Brain microvascular endothelial cell (primary cell): ENCODE measurements around the gene SPACDR.
"Not testable (repeated sequence)": the region's sequence is repeated elsewhere in the genome, so short reads cannot be mapped to it uniquely, and the experiment has no call there.

ENCODE experiments used
- DNase-seq: peaks from one replicate; pipeline ENCODE4 v3.0.0-alpha.2; 2020
- H3K27ac ChIP-seq: fragments of 250-450 bp; sonication (Bioruptor Pico); 2 replicates; pipeline ENCODE4 v1.5.1; 2020; ENCODE audit warnings: mild to moderate bottlenecking, moderate library complexity
- H3K27me3 ChIP-seq: fragments of 250-450 bp; sonication (Bioruptor Pico); replicated peaks from 2 replicates; pipeline ENCODE4 v1.5.1; 2020; ENCODE audit warnings: mild to moderate bottlenecking
- H3K36me3 ChIP-seq: fragments of 250-450 bp; sonication (Bioruptor Pico); replicated peaks from 2 replicates; pipeline ENCODE4 v1.5.1; 2020; ENCODE audit warnings: mild to moderate bottlenecking
- H3K4me3 ChIP-seq: 2 replicates; pipeline ENCODE4 v1.5.1; 2011; ENCODE audit warnings: low read depth, mild to moderate bottlenecking, control low read depth, low read length, moderate library complexity
- in situ Hi-C: cut with HindIII; loops from 2 replicates; pipeline ENCODE4 v1.10.0; 2017; ENCODE audit warnings: low sequenced_read_pairs, low pct_ligation_motif_present
- TF ChIP-seq, protein P1 (sequence below): IDR thresholded peaks from 2 replicates; pipeline ENCODE4 v1.5.1; 2011; ENCODE audit warnings: low read depth, mild to moderate bottlenecking, moderate library complexity, low read length, control low read depth, inconsistent platforms; ENCODE audit errors: missing control alignments

Gene SPACDR

DNA sequence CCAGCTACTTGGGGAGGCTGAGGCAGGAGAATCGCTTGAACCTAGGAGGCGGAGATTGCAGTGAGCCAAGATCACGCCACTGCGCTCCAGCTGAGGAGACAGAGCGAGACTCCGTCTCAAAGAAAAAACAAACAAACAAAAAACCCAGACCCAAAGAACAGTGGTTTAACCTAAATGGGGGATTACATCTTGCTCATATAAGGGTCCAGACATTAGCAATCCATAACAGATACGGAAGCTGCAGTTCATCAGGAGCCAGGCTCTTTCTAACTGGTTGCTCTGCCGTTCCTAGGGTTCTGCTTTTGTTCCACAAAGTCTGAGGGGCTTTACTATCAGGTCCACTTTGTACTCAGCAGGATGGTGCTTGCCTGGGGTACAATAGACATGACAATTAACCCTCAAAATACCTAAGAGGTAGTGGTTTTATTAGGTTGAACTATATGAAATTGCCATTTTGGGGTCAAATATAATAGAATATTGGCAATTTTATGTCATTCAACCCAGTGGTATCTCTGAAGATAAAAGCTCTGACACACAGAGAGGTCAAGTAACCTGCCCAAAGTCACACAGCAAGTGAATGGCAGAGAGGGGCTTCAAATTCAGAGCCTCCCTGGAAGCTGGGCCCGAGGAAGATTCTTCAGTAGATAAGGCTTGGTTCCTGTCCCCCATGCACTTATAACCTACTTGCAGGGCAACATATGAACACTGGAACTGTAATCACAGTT lies 41.0 kb upstream of the SPACDR start:
- Histone ChIP-seq H3K36me3 (no peaks in the 10 kb centered on the region), H3K27ac (no peak overlapping the region), H3K4me3 (no peak overlapping the region), H3K27me3 (no peaks in the 10 kb centered on the region)
- in situ Hi-C loops, result no loop called here
- DNase-seq, result no peak
- TF ChIP-seq, protein P1, sequence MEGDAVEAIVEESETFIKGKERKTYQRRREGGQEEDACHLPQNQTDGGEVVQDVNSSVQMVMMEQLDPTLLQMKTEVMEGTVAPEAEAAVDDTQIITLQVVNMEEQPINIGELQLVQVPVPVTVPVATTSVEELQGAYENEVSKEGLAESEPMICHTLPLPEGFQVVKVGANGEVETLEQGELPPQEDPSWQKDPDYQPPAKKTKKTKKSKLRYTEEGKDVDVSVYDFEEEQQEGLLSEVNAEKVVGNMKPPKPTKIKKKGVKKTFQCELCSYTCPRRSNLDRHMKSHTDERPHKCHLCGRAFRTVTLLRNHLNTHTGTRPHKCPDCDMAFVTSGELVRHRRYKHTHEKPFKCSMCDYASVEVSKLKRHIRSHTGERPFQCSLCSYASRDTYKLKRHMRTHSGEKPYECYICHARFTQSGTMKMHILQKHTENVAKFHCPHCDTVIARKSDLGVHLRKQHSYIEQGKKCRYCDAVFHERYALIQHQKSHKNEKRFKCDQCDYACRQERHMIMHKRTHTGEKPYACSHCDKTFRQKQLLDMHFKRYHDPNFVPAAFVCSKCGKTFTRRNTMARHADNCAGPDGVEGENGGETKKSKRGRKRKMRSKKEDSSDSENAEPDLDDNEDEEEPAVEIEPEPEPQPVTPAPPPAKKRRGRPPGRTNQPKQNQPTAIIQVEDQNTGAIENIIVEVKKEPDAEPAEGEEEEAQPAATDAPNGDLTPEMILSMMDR, result no peak

DNA sequence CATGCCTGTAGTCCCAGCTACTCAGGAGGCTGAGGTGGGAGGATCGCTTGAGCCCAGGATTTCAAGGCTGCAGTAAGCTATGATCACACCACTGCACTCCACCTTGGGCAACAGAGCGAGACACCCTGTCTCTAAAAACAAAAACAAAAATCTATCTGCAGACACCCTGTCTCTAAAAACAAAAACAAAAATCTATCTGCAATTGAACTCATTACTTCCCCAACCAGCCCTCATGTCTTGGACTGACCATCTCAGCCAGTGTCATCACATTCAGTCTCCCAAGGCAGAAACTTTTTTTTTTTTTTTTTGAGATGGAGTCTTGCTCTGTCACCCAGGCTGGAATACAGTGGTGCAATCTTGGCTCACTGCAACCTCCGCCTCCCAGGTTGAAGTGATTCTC lies 40.0 kb upstream of the SPACDR start:
- in situ Hi-C loops, H3K27ac ChIP-seq, H3K36me3 ChIP-seq, H3K27me3 ChIP-seq, DNase-seq, H3K4me3 ChIP-seq: not testable (repeated sequence)

DNA sequence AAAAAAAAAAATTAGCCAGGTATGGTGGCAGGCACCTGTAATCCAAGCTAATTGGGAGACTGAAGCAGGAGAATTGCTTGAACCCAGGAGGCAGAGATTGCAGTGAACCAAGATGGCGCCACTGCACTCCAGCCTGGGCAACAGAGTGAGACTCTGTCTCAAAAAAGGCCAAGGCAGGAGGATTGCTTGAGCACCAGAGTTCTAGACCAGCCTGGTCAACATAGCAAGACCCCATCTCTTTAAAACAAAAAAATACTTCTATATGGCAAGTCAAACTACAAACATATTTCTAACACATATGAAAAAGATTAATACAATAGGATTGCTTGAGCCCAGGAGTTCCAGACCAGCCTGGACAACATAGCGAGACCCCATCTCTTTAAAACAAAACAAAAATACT lies 36.7 kb upstream of the SPACDR start:
- in situ Hi-C loops, H3K27me3 ChIP-seq, H3K4me3 ChIP-seq, H3K27ac ChIP-seq, DNase-seq, H3K36me3 ChIP-seq: not testable (repeated sequence)

DNA sequence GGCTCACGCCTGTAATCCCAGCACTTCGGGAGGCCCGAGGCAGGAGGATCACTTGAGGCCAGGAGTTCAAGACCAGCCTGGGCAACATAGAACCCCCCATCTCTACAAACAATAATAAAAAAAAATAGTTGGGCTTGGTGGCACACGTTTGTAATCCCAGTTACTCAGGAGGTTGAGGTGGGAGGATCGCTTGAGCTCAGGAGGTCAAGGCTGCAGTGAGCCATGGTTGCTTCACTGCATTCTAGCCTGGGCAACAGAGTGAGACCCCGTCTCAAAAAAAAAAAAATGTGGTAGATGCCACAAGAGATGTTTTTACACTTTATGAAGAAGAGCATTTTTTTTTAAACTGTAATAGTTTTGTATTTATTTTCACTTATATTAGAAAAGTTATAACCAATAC lies 32.4 kb upstream of the SPACDR start:
- in situ Hi-C loops, result no loop called here

DNA sequence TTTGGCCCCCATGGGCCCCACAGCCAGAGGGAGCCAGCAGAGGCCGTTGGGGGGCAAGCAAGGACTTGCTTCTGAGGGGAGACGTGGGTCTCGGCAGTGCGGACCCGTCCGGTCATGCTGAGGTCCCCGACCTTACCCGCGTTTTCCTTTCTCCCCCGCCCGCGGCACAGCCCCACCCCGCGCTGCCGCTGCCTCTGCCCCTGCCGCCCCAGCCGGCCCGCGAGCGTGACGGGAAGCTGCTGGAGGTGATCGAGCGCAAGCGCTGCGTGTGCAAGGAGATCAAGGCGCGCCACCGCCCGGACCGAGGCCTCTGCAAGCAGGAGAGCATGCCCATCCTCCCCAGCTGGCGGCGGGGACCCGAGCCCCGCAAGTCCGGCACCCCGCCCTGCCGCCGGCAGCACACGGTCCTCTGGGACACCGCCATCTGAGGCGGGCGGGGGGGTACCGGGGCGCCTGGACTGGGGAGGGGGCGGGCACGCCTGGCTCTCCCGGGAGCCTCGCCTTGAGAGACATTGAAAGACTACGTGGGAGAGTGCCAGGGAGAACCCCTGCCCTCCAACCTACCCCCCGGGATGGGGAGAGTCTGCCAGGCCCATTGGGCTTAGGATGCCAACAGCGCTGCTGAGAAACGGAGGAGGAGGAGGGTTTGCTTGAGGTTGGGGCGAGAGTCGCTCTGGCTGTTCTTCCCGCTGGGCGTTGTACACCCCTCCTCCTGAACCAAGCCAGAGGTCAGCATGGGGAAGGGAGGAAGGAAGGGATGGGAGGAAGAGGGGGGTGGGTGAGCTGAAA lies 29.6 kb upstream of the SPACDR start:
- Histone ChIP-seq H3K27me3 (no peaks in the 10 kb centered on the region), H3K27ac (no peak overlapping the region), H3K4me3 (peak overlapping the region; percentile 45), H3K36me3 (no peaks in the 10 kb centered on the region)
- TF ChIP-seq, protein P1, result peak; percentile 30
- in situ Hi-C loops, result no loop called here
- no peak for DNase-seq

More for the DNA sequence above, 32.4 kb upstream of the SPACDR start:
- TF ChIP-seq, protein P1, result no peak
- H3K27me3 ChIP-seq, result no peaks in the 10 kb centered on the region
- no peak for DNase-seq
- H3K4me3 ChIP-seq, result no peak overlapping the region
- no peaks in the 10 kb centered on the region for H3K36me3 ChIP-seq
- no peak overlapping the region for H3K27ac ChIP-seq

DNA sequence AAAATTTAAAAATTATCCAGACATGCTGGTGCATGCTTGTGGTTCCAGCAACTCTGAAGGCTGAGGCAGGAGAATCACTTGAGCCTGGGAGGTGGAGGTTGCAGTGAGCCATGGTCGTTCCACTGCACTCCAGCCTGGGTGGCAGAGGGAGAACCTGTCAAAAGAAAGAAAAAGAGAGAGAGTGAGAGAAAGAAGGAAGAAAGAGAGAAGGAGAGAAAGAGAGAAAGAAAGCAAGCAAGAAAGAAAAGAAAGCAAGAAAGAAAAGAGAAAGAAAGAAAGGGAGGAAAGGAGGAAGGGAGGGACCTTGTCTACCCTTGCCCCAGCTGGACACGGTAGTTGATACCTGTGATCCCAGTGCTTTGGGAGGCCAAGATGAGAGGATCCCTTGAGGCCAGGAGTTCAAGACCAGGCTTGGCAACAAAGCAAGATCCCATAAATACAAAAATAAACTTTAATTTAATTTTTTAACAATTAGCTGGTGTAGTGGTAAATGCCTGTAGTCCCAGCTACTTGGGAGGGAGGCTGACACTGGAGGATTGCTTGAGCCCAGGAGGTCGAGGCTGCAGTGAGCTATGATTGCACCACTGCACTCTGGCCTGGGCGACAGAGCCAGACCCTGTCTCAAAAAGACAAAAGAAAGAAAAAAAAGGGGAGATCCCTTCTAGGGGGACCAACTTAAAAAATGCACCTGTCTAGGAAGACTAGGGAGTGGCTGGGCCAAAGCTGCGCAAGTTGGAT lies 28.8 kb upstream of the SPACDR start:
- Histone ChIP-seq H3K4me3 (peak overlapping the region; percentile 45), H3K27me3 (no peaks in the 10 kb centered on the region), H3K27ac (no peak overlapping the region), H3K36me3 (no peaks in the 10 kb centered on the region)
- TF ChIP-seq, protein P1, result no peak
- in situ Hi-C loops, result no loop called here
- DNase-seq, result no peak
